ENCODE data around the gene NR3C1.

- TF ChIP-seq, protein P1, sequence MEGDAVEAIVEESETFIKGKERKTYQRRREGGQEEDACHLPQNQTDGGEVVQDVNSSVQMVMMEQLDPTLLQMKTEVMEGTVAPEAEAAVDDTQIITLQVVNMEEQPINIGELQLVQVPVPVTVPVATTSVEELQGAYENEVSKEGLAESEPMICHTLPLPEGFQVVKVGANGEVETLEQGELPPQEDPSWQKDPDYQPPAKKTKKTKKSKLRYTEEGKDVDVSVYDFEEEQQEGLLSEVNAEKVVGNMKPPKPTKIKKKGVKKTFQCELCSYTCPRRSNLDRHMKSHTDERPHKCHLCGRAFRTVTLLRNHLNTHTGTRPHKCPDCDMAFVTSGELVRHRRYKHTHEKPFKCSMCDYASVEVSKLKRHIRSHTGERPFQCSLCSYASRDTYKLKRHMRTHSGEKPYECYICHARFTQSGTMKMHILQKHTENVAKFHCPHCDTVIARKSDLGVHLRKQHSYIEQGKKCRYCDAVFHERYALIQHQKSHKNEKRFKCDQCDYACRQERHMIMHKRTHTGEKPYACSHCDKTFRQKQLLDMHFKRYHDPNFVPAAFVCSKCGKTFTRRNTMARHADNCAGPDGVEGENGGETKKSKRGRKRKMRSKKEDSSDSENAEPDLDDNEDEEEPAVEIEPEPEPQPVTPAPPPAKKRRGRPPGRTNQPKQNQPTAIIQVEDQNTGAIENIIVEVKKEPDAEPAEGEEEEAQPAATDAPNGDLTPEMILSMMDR (IDR thresholded peaks at IDR 0.05) = no peak
- no peak for TF ChIP-seq POLR2A (IDR thresholded peaks at IDR 0.05)
Observed at GRCh38 chr5:143312822-143313221, 90.7 kb downstream of the NR3C1 start.
